Spleen (tissue), 7 donors: ENCODE results near the gene PAM.

Experiments
- CTCF ChIP-seq, 11 experiments: fragments of 200-600 bp in 7 of 11; fragments of 450-650 bp in 4 of 11; sonication (generic) in 4 of 11; IDR thresholded peaks in 8 of 11; conservative IDR thresholded peaks in 3 of 11; 1 replicate in 7 of 11; 2 replicates in 4 of 11; pipeline versions ENCODE4 v1.4.0 to v1.8.0; 2016 to 2021; ENCODE audit warnings: antibody characterized with exemption in 11 of 11, inconsistent platforms in 4 of 11, mild to moderate bottlenecking in 1 of 11
- POLR2A ChIP-seq, 3 donors: fragments of 450-650 bp; IDR thresholded peaks; one replicate each; pipeline ENCODE4 v1.5.1; 2017; ENCODE audit warnings: antibody characterized with exemption in 3 of 3, mild to moderate bottlenecking in 1 of 3
- POLR2AphosphoS5 ChIP-seq, 3 donors: sonication (generic); formaldehyde crosslinking; IDR thresholded peaks; one replicate each; pipeline ENCODE4 v1.5.1; 2017; ENCODE audit warnings: antibody characterized with exemption in 3 of 3
- donor health status: DM: no; HTN: no; CAD: no; lungs with moderate emphysema.
- donor health status: DM: no; HTN: no; CAD: no.
- donor health status: DM: no; HTN: no; CAD: no.

GRCh38 chr5:102720969-102721368 is 34.1 kb upstream of the PAM start:
- TF ChIP-seq CTCF (IDR thresholded peaks at IDR 0.05 in 8 of 11, conservative IDR thresholded peaks at IDR 0.05 in 3 of 11), result no peak
- no peak for TF ChIP-seq POLR2AphosphoS5 (IDR thresholded peaks at IDR 0.05)
- TF ChIP-seq POLR2A (IDR thresholded peaks at IDR 0.05), result no peak
